ENCODE results near the gene NKAPL.

NKAPL gene

DNA sequence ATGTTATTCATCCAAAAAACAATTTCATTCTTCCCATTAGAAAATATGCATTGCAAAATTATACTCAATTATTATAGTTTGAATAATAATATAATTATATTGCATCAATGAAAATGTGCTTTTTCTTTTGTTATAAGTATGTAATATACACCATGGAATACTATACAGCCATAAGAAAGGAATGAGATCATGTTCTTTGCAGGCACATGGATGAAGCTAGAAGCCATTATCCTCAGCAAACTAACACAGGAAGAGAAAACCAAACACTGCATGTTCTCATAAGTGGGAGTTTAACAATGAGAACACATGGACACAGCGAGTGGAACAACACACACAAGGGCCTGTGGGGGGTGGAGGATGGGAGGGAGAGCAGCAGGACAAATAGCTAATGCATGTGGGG, 2.1 kb upstream of the NKAPL start:
- no peak overlapping the region for H3K4me3 ChIP-seq (replicated peaks; ENCODE audit: low read depth, low read length)
- DNase-seq (ENCODE audit: extremely low read depth, low read depth): no peak
- TF ChIP-seq, protein P1, sequence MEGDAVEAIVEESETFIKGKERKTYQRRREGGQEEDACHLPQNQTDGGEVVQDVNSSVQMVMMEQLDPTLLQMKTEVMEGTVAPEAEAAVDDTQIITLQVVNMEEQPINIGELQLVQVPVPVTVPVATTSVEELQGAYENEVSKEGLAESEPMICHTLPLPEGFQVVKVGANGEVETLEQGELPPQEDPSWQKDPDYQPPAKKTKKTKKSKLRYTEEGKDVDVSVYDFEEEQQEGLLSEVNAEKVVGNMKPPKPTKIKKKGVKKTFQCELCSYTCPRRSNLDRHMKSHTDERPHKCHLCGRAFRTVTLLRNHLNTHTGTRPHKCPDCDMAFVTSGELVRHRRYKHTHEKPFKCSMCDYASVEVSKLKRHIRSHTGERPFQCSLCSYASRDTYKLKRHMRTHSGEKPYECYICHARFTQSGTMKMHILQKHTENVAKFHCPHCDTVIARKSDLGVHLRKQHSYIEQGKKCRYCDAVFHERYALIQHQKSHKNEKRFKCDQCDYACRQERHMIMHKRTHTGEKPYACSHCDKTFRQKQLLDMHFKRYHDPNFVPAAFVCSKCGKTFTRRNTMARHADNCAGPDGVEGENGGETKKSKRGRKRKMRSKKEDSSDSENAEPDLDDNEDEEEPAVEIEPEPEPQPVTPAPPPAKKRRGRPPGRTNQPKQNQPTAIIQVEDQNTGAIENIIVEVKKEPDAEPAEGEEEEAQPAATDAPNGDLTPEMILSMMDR (IDR thresholded peaks at IDR 0.05; ENCODE audit: low read depth, low read length, missing control alignments): no peak

DNA sequence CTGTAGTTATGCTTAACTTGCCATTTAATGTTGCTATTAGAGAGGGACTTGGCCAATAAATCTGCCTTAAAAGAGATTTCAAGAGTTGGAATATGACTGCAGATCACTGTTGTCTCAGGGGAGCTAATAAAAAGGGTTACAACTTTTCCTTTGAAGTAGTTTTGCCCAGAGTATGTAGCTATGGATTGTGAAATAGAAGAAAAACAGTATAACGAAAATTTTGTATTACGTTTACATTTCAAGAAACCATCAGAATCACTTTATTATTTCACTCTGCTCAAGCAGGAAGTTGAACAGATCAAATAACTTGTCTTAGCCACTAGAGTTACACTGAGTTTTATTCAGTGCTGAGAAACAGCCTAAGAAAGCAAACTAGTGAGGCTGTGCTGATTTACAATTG, 4.8 kb downstream of the NKAPL start:
- no peak for DNase-seq (ENCODE audit: extremely low read depth, low read depth)
- TF ChIP-seq, protein P1 (IDR thresholded peaks at IDR 0.05; ENCODE audit: low read depth, low read length, missing control alignments): no peak
- no peak overlapping the region for H3K4me3 ChIP-seq (replicated peaks; ENCODE audit: low read depth, low read length)

DNA sequence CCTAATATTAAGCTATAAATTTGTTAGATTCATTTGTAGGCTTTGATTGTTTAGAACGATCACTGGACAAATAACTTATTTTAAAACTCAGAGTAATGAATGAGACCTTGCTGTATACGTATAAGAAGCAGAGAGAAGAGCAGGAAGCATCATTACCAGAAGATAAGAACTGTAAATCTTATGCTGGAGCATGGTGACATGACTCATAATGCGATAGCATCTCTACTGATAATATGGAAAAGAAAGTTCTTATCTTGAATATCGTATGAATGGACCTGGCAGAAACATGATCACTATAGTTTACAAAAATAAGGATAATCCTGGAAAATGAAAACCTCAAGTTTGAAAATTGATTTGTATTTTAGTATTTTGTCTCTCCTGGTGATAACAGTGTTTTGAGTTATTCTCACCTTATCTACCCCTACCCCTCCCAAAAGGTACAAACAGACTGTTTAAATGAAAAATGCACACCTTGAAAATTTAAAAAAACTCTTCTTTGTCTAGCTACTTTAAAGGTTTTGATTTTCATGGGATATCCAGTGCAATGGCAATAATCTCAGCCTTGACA, 5.8 kb downstream of the NKAPL start:
- TF ChIP-seq, protein P1 (IDR thresholded peaks at IDR 0.05; ENCODE audit: low read depth, low read length, missing control alignments): no peak
- H3K4me3 ChIP-seq (replicated peaks; ENCODE audit: low read depth, low read length): no peak overlapping the region
- DNase-seq (ENCODE audit: extremely low read depth, low read depth): no peak

DNA sequence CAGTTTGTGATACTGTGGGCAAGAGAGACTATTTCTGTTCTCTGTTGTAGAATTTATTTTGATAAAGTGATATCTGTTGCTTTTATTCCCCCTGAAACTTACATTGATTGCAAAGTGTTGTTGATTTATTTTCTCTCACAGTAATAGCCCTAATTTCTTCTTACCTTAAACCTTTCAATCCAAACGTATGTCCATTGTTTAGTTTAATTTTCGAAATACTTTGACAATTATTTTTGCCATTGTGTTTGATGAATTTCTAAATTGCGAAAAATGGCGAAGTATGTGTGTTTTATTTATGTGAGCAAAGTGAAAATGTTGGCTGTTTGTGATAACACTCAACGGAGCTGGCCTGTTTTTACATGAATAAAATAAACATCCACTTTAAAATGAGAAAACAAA, 7.5 kb downstream of the NKAPL start:
- DNase-seq (ENCODE audit: extremely low read depth, low read depth): no peak
- TF ChIP-seq, protein P1 (IDR thresholded peaks at IDR 0.05; ENCODE audit: low read depth, low read length, missing control alignments): no peak
- H3K4me3 ChIP-seq (replicated peaks; ENCODE audit: low read depth, low read length): peak overlapping the region; percentile 72

DNA sequence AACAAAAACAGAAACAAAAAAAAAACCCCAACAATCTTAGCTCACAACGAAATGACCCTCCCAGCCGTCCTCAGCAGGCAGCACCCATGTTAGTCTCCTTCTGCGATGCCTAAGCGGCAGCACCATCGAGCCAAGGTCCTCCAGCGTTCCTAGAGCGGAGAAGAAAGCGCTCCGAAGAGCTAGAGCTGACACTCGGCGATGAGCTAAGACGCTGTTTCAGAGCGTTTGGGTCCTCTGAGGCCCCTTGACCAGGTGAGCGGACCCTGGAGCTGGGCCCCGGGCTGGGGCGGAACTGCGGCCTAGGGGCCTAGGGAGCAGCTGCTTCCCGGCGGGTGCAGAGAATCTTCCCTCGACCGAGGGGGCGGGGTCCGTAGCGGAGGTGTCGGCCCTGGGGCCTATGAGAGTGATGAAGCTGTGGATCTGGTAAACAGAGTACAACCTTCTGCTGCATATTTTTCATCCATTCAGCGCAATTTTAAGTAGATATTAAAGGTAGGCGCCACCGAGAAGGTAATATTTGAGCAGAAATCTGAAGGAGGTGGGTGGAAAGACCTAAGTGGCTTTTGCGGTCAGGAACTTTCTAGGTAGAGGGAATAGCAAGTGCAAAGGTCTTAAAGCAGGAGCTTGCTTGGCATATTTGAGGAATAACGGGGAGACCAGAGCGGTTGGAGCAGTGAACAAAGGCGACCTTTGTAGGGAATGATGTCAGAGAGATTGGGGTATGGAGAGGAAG, 8.0 kb downstream of the NKAPL start, which contains the start of gene ZSCAN26:
Gene ZSCAN26 (plus strand): TSS at position 182 of the 733 bp plus-strand sequence. CDS start 4,777 bp downstream, outside the sequence.
- peak within 1 kb of the TSS; percentile 72 for H3K4me3 ChIP-seq (replicated peaks; ENCODE audit: low read depth, low read length)
- TF ChIP-seq, protein P1 (IDR thresholded peaks at IDR 0.05; ENCODE audit: low read depth, low read length, missing control alignments): no peak
- peak; percentile 71 for DNase-seq (ENCODE audit: extremely low read depth, low read depth)

DNA sequence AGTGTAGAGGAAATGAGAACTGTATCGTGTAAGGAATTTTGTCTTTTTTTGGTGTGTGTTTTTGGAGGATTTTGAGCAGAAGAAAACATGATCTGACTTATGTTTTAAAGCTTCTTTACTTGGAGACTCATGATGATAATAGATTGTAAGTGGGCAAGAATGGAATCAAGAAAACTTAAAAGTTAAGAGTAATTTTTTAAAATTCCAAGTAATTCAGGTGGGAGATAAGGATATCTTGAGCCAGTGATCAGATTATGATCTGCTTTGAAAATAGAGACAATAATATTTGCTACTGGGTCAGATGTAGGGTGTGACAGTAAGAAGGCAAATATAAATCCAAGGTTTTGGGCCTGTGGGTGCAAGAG, 8.6 kb downstream of the NKAPL start:
- no peak for DNase-seq (ENCODE audit: extremely low read depth, low read depth)
- peak overlapping the region; percentile 72 for H3K4me3 ChIP-seq (replicated peaks; ENCODE audit: low read depth, low read length)
- TF ChIP-seq, protein P1 (IDR thresholded peaks at IDR 0.05; ENCODE audit: low read depth, low read length, missing control alignments): no peak
